Hematopoietic multipotent progenitor cell treated with erythropoietin and hydrocortisone succinate and interleukin-3 and kit ligand, for 8 days (in vitro differentiated cells): ENCODE results near the gene ST6GALNAC3.
"Not testable (repeated sequence)": the region's sequence is repeated elsewhere in the genome, so short reads cannot be mapped to it uniquely, and the experiment has no call there.

Source experiments
- DNase-seq: peaks from one replicate; pipeline ENCODE4 v3.0.0-alpha.2; 2015

The ST6GALNAC3 gene

GRCh38 chr1:76109901-76110560, 35.5 kb downstream of the ST6GALNAC3 start:
- DNase-seq, result no peak

DNA sequence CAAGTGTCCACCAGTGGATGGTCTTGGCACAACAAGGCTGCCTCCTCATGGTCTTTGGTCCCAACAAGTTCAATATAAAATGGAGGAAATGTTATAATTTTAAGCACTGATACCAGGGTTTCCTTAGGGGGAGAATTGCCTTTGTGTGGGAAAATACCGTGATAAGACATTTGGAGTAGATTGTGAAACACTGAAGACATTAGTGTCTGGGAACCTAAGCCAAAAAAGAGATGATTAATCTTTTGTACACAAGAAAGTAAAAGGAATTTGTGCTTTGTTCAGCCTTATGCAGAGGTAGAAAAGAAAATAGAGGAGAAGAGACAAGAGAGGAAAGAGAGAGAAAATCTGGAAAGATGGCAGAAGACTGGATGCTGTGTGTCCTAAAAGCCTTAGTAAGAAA, 36.1 kb downstream of the ST6GALNAC3 start:
- no peak for DNase-seq

DNA sequence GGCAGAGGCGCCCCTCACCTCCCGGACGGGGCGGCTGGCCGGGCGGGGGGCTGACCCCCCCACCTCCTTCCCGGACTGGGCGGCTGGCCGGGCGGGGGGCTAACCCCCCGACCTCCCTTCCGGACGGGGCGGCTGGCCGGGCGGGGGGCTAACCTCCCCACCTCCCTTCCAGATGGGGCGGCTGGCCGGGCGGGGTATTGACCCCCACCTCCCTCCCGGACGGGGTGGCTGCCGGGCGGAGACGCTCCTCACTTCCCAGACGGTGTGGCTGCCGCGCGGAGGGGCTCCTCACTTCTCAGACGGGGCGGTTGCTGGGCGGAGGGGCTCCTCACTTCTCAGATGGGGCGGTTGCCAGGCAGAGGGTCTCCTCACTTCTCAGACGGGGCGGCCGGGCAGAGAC, 37.8 kb downstream of the ST6GALNAC3 start:
- not testable (repeated sequence) for DNase-seq

DNA sequence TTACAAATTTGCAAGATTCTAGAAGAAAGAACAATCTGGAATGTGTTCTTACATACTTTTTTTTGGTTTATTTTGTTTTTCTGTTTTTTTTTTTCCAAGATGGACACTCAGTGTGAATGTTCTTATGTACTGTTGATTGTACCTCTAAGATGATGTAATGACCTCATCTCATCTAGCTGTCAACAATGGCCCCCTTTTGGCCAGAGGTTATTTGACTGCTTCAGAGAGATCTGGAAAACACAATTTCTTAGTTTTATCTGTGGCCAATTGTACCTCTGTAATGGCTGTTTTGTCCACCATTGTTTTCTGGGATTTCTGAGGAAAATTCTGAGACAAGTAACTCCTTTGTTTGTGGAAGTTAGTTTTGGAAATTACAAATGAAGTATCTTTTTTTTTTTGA, 38.9 kb downstream of the ST6GALNAC3 start:
- DNase-seq, result no peak

DNA sequence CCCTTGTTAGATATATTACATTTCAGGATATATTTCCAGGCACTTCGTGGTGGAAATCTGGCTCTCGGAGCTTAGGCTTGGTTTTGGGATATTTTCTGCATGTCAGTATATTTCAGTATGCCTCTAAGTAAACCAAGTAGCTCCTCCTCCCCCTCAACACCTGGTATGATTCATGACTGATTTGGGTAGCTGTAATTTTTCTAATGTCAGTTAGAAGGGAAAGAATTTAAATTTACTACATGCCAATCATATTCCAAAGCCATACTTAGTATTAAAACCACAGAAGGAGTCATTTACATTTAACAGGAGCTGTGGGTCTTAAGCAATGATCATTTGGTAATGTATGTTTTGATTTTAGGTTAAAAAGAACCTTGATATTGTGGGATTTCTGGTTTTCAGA, 40.6 kb downstream of the ST6GALNAC3 start:
- DNase-seq, result no peak

DNA sequence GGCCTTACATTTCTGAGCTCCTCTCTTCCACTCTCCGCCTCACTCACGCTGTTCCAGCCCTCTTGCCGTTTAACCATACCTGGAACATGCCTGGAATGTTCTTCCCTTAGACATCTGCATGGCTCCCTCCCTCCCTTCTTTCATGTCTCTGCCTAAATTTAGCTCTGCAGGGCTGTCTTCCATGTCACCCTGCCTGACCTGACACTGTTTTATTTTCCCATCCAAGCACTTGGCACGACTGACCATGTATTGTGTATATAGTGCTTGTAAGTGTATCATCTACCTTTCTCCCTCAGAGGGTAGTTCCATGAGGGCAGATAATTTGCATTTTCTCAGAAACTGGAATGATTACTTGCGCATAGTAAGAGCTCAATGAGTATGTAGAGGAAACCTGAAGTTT, 47.3 kb downstream of the ST6GALNAC3 start:
- DNase-seq, result no peak

GRCh38 chr1:76122271-76122670, 47.7 kb downstream of the ST6GALNAC3 start:
- no peak for DNase-seq

DNA sequence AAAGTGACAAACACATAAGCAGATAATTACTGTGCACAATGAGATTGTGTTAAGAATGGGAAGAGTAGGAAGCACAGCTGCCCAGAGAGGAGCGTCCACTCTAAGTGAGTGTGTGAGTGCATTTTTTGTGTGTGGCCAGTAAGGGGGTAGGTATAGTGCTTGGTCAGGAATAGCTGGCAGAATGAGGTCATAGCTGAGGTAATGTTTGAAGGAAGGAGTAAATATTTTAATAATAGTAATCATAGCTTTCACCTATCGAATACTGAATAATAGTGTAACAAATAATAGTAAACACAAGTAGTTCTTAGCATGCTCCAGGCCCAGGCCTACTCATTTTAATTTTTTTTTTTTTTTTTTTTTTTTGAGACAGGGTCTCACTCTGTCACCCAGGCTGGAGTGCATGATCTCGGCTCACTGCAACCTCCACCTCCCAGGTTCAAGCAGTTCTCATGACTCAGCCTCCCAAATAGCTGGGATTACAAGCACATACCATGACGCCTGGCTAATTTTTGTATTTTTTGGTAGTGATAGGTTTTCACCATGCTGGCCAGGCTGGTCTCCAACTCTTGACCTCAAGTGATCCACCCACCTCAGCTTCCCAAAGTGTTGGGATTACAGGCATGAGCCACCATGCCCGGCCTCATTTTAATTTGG, 49.0 kb downstream of the ST6GALNAC3 start:
- DNase-seq, result not testable (repeated sequence)

DNA sequence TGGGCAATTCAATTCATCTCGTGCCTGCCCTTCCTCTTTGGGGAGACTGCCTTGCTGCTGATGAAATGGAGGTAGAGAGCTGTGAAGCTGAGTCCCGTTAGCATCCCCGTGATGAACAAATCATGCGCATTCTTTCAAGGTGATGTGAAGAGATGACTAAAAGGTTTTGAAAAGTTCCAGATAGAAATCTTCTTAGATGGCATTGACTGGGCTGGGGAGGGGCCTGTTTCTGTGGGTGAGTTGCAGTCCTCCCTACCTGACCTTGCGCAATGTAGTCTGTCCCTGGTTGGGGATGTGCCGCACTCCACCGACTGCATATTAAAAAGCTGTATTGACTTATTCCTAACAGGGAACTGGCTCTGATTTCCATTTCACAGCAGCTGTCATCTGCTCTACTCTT, 49.6 kb downstream of the ST6GALNAC3 start:
- DNase-seq, result no peak

DNA sequence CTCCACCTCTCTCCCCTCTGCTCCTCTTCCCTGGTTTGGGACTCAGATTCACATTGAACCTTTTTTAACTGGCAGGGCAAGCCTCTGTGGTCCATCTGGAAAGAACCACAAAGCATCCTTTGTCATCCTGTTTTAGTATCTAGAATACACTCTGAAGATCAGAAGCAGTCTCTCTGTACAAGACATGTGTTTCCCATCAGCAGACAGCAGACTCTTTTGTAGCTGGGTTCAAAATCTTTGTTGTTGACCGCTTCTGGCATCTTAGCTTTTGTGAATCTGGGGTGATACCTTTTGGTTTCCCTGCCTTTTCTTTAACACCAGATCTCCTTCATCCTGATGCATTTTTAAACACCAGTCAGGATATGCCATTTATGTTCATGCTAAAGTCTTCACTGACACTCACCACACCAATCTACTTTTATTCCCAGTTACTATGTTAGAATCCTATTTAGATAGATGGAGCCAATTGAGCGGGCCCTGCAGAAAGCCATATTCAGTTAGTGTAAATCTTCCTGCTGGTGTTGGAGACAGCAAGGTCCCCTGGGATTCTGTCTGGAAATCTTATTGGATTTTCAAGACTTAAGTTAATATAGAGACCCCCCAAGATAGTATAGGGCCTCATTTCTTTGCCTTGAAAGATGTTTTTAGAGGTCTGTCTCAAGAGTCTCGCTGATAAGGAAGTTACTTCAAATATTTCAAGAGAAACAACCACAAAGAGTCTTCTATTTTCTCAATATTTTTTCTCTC, 51.1 kb downstream of the ST6GALNAC3 start:
- DNase-seq, result no peak

GRCh38 chr1:76128096-76128495, 53.5 kb downstream of the ST6GALNAC3 start:
- DNase-seq, result no peak

GRCh38 chr1:76129731-76130130, 55.2 kb downstream of the ST6GALNAC3 start:
- no peak for DNase-seq

GRCh38 chr1:76130992-76131391, 56.4 kb downstream of the ST6GALNAC3 start:
- no peak for DNase-seq

- DNase-seq, result no peak
These were observed 59.4 kb downstream of the ST6GALNAC3 start for GRCh38 chr1:76133977-76134376.

GRCh38 chr1:76135835-76136234, 61.3 kb downstream of the ST6GALNAC3 start:
- no peak for DNase-seq

DNA sequence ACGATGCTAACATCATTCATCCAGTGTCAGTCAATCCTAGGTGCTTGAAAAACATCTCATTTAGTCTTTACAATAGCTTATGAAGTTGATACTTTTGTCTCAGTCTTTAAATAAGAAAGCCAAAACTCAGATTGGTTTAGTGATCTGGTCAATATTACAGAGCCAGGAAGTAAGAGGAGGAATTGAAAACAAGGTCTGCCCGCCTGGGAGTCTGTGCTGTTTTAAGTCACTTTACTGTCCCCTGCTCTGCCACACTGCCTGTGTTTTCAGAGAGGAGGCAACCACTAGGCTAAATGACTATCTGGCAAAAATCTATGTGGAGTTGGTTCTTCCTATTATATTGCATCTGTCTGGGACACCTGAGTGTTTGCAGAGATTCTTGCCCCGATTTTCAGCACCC, 62.3 kb downstream of the ST6GALNAC3 start:
- no peak for DNase-seq

DNA sequence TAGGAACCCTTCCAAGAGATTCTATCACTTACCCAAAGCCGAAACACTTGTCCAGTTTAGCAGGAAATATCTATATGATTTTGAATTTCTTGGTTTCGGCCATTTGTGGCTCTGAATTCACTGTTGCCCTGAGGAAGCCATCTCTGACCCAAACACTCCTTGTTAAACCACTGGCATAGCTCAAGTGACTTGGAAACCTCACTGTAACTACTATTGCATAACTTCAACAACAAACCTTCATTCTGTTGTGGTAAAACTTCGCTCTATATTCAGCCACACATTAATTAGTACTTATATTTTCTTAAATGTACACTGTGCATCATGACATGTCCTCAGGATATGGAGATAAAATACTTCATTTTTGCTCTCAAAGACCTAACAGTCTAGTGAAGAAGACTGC, 63.2 kb downstream of the ST6GALNAC3 start:
- no peak for DNase-seq

- no peak for DNase-seq
These were observed 63.7 kb downstream of the ST6GALNAC3 start for GRCh38 chr1:76138217-76138616.

- DNase-seq, result no peak
These were observed 65.7 kb downstream of the ST6GALNAC3 start for GRCh38 chr1:76140227-76140626.

DNA sequence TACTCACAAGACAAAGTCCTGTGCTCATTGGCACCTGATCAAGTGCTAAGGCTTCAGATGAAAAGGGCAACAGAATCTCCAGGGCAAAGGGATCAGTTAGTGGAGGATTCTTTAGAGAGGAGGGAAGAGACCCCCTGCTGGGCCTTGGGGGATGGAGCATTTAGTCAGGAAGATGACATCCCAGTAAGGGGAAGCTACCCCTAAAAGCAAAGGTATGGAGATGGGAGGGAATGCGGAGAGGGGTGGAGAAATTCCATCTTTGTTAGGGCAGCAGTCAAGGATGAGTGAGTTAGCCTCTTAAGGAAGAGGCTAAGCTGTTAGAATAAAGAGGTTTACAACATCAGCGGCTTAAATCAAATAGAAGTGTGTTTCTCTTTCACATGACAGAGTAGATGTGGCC, 67.4 kb downstream of the ST6GALNAC3 start:
- no peak for DNase-seq

- no peak for DNase-seq
These were observed 68.4 kb downstream of the ST6GALNAC3 start for GRCh38 chr1:76142771-76143540.

- DNase-seq, result no peak
These were observed 69.7 kb downstream of the ST6GALNAC3 start for GRCh38 chr1:76144247-76144646.

GRCh38 chr1:76145332-76145731, 70.8 kb downstream of the ST6GALNAC3 start:
- DNase-seq, result no peak
